MCF 10A (cell line): Measurements from ENCODE around the gene GGNBP2. TPM values are rescaled to one million over a fixed set of nuclear protein-coding genes. Genes with fewer than 3 reads are reported as not detected.

Experiments used
- BruUV-seq: library from RNA; stranded (reverse); fragments of 400-500 nt; replicated peaks from 2 replicates; lab custom pipeline; 2021; lab: Mats Ljungman, UMichigan
- CTCF ChIA-PET: fragments of 300-600 bp; sonication (Branson Sonifier 250); formaldehyde crosslinking; extraction: SDS; loops from one replicate; lab custom pipeline; 2021; ENCODE audit warnings: antibody characterized with exemption, inconsistent platforms; lab: Yijun Ruan, JAX
- POLR2A ChIA-PET: fragments of 300-600, 350-650 bp; sonication (Branson Sonifier 250); formaldehyde crosslinking; extraction: SDS; loops from one replicate; lab custom pipeline; 2020; ENCODE audit warnings: antibody characterized with exemption, inconsistent platforms; lab: Yijun Ruan, JAX
- DNase-seq: peaks from one replicate; pipeline ENCODE4 v3.0.0-alpha.2; 2018; ENCODE audit not compliant: unreplicated experiment
- H3K27ac Mint-ChIP-seq: one replicate; pipeline ENCODE4 v1.8.0; 2022; ENCODE audit warnings: mild to moderate bottlenecking, low read depth, mixed read lengths; ENCODE audit not compliant: unreplicated experiment
- H3K27me3 Mint-ChIP-seq: one replicate; pipeline ENCODE4 v1.8.0; 2022; ENCODE audit warnings: mixed read lengths; ENCODE audit not compliant: insufficient read depth, unreplicated experiment
- H3K36me3 Mint-ChIP-seq: one replicate; pipeline ENCODE4 v1.8.0; 2022; ENCODE audit warnings: mild to moderate bottlenecking, moderate library complexity, mixed read lengths; ENCODE audit not compliant: insufficient read depth, unreplicated experiment
- H3K4me1 Mint-ChIP-seq: one replicate; pipeline ENCODE4 v1.8.0; 2022; ENCODE audit warnings: mixed read lengths; ENCODE audit not compliant: insufficient read depth, unreplicated experiment
- H3K4me3 Mint-ChIP-seq: one replicate; pipeline ENCODE4 v1.8.0; 2022; ENCODE audit warnings: mild to moderate bottlenecking, moderate library complexity, mixed read lengths; ENCODE audit not compliant: unreplicated experiment
- H3K9me3 Mint-ChIP-seq: one replicate; pipeline ENCODE4 v1.8.0; 2022; ENCODE audit warnings: mixed read lengths; ENCODE audit not compliant: unreplicated experiment
- CTCF ChIP-seq: fragments of 200-600 bp; IDR thresholded peaks from one replicate; pipeline ENCODE4 v1.8.0; 2022; ENCODE audit warnings: antibody characterized with exemption, mild to moderate bottlenecking; ENCODE audit not compliant: unreplicated experiment
- intact Hi-C: fragments of 100-400 bp; cut with micrococcal nuclease; formaldehyde crosslinking; loops from 2 replicates; pipeline ENCODE4 v1.14.1; 2022
- total RNA-seq: library from RNA; stranded (reverse); gene quantifications from 2 replicates; pipeline ENCODE4 v1.2.3, GENCODE V29; 2022

The GGNBP2 gene
- total RNA-seq, 1 experiment from 2014 or later = 88.7 TPM

GRCh38 chr17:36535669-36536081 lies 9.0 kb upstream of the GGNBP2 start:
- no peak for DNase-seq
- TSS peak; percentile 45 for BruUV-seq
- H3K27ac Mint-ChIP-seq = peak overlapping the region; percentile 99
- H3K27me3 Mint-ChIP-seq = no peaks in the 10 kb centered on the region
- POLR2A ChIA-PET = interaction anchor here (0.9 to 5.7 kb wide), 9 partner anchors 10 to 644 kb away, joined by 3 to 266 read pairs (median 10); partner anchors contain the start of genes GGNBP2 and MRM1
- no peak for TF ChIP-seq CTCF
- H3K9me3 Mint-ChIP-seq = no peaks in the 10 kb centered on the region
- peak overlapping the region; percentile 96 for H3K4me3 Mint-ChIP-seq
- H3K4me1 Mint-ChIP-seq = peaks cover 7% of the 10 kb centered on the region
- intact Hi-C loops = no loop called here
- peaks cover 66% of the 10 kb centered on the region for H3K36me3 Mint-ChIP-seq
- CTCF ChIA-PET = interaction anchor here (0.5 to 1.0 kb wide), 3 partner anchors 8 to 67 kb away, joined by 3 to 5 read pairs (median 5); no protein-coding TSS in a partner anchor

DNA sequence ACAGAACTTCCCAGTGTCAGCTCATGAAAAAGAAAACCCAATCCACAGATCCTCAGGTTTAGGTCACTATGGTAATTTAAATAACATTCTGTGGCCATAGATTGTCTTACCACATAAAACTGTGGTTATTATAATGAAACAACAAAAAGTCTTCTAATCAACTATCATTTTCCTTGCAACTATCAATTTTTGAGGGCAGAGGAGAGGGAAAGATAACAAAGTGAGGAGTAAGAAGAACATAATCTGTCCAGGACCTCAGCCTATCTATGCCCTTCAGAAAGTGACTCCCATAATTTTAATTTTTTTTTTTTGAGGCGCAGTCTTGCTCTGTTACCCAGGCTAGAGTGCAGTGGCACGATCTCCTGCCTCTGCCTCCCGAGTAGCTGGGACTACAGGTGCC lies 4.0 kb upstream of the GGNBP2 start:
- ChIA-PET CTCF (interaction anchor here (0.7 kb wide), 1 partner anchor 9 kb away, joined by 3 read pairs; no protein-coding TSS in a partner anchor), POLR2A (no interaction called here)
- no TSS peak for BruUV-seq
- Mint-ChIP-seq H3K27ac (no peak overlapping the region), H3K4me1 (no peaks in the 10 kb centered on the region), H3K27me3 (no peaks in the 10 kb centered on the region), H3K36me3 (peaks cover 37% of the 10 kb centered on the region), H3K9me3 (no peaks in the 10 kb centered on the region), H3K4me3 (no peak overlapping the region)
- no peak for DNase-seq
- intact Hi-C loops = no loop called here
- TF ChIP-seq CTCF = no peak

DNA sequence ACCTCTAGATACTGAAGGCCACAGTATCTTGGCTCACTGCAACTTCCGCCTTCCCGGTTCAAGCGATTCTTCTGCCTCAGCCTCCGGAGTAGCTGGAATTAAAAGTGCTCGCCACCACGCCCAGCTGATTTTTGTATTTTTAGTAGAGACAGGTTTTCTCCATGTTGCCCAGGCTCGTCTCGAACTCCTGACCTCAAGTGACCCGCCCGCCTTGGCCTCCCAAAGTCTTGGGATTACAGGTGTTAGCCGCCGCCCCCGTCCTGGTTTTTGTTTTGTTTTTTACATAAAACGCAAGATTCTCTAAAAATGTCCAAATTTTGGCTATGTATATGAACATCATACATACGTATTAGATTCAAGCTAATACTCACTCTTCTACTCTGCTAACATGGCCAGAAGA lies 2.0 kb upstream of the GGNBP2 start:
- POLR2A ChIA-PET = interaction anchor here (0.7 to 8.0 kb wide), 4 partner anchors 7 to 525 kb away, joined by 3 to 266 read pairs (median 34); partner anchors contain the start of genes MRM1, MYO19 and PIGW
- intact Hi-C loops = no loop called here
- no peaks in the 10 kb centered on the region for H3K27me3 Mint-ChIP-seq
- peaks cover 3% of the 10 kb centered on the region for H3K4me1 Mint-ChIP-seq
- BruUV-seq = no TSS peak
- no peak for DNase-seq
- no peaks in the 10 kb centered on the region for H3K9me3 Mint-ChIP-seq
- no peak for TF ChIP-seq CTCF
- CTCF ChIA-PET = interaction anchor here (0.8 to 2.2 kb wide), 3 partner anchors 8 to 59 kb away, joined by 3 to 11 read pairs (median 4); partner anchors contain the start of genes MRM1, MYO19 and PIGW
- H3K4me3 Mint-ChIP-seq = peak overlapping the region; percentile 96
- no peak overlapping the region for H3K27ac Mint-ChIP-seq
- peaks cover 35% of the 10 kb centered on the region for H3K36me3 Mint-ChIP-seq

DNA sequence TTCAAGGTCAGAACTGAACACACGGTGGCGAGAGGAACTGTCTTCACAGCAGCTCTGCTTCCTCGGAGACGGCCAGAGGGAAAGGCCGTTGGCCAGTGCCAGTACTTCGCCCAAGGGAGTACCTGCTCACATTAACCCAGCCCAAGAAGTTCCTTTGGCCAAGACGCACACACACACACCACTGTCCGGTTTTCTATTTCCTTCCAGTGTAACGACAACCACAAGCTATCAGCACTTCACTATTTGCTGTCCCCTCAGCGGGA lies 744 bp upstream of the GGNBP2 start:
- Mint-ChIP-seq H3K27ac (peak overlapping the region; percentile 95), H3K27me3 (no peaks in the 10 kb centered on the region), H3K4me1 (peaks cover 12% of the 10 kb centered on the region), H3K4me3 (peak overlapping the region; percentile 96), H3K9me3 (no peaks in the 10 kb centered on the region), H3K36me3 (peaks cover 23% of the 10 kb centered on the region)
- intact Hi-C loops = loop anchor here (1.0 to 2.0 kb wide), 2 partner anchors 10 to 49 kb away; partner anchors contain the start of genes MYO19 and PIGW
- ChIA-PET POLR2A (interaction anchor here (0.6 to 8.0 kb wide), 12 partner anchors 8 to 814 kb away, joined by 3 to 266 read pairs (median 5); partner anchors contain the start of genes MRM1, MYO19 and PIGW), CTCF (interaction anchor here (0.7 to 2.2 kb wide), 4 partner anchors 8 to 58 kb away, joined by 4 to 11 read pairs (median 4); partner anchors contain the start of gene MRM1)
- peak; percentile 11 for TF ChIP-seq CTCF
- no TSS peak for BruUV-seq
- DNase-seq = no peak
